HepG2 (cell line): ENCODE measurements around the gene EIF3A.

ENCODE experiments used
- EED ChIP-seq: sonication (generic); formaldehyde crosslinking; IDR thresholded peaks from 2 replicates; pipeline ENCODE4 v1.5.0; 2020; ENCODE audit warnings: mild to moderate bottlenecking, missing genetic modification reagents
- EZH2 ChIP-seq: conservative IDR thresholded peaks from 2 replicates; pipeline ENCODE4 v1.6.1; 2012; ENCODE audit warnings: mild to moderate bottlenecking, low read depth, low read length, moderate library complexity
- NCOA1 ChIP-seq: sonication (generic); formaldehyde crosslinking; IDR thresholded peaks from 2 replicates; pipeline ENCODE4 v1.9.0; 2021; ENCODE audit warnings: missing genetic modification reagents
- NFIC ChIP-seq: IDR thresholded peaks from 2 replicates; pipeline ENCODE4 v1.6.1; 2012; ENCODE audit warnings: mild to moderate bottlenecking, low read length, inconsistent platforms
- POLR2A ChIP-seq, 2 experiments: IDR thresholded peaks; 2 replicates each; pipeline ENCODE4 v1.6.1; 2011; ENCODE audit warnings: low read depth in 2 of 2, low read length in 2 of 2, mild to moderate bottlenecking in 1 of 2, moderate library complexity in 1 of 2; ENCODE audit not compliant: insufficient read depth in 1 of 2
- POLR2AphosphoS5 ChIP-seq: IDR thresholded peaks from 2 replicates; pipeline ENCODE4 v1.6.1; 2012; ENCODE audit warnings: low read depth, low read length
- RFX5 ChIP-seq: IDR thresholded peaks from 2 replicates; pipeline ENCODE4 v1.6.1; 2011; ENCODE audit warnings: low read depth, low read length, improper control_type of control experiment
- TBL1XR1 ChIP-seq: fragments of 150-350 bp; IDR thresholded peaks from 2 replicates; pipeline ENCODE4 v1.6.1; 2014; ENCODE audit warnings: borderline replicate concordance, low read length; ENCODE audit not compliant: partially characterized antibody
- ZBTB1 ChIP-seq: sonication (generic); formaldehyde crosslinking; IDR thresholded peaks from 2 replicates; pipeline ENCODE4 v1.4.0; 2020; ENCODE audit warnings: missing genetic modification reagents, borderline replicate concordance
- ZNF143 ChIP-seq: sonication (generic); formaldehyde crosslinking; IDR thresholded peaks from 2 replicates; pipeline ENCODE4 v1.4.0; 2020; ENCODE audit warnings: missing genetic modification reagents
- ZNF558 ChIP-seq: sonication (generic); formaldehyde crosslinking; IDR thresholded peaks from 2 replicates; pipeline ENCODE4 v1.9.0; 2022; ENCODE audit warnings: mild to moderate bottlenecking, missing genetic modification reagents, borderline replicate concordance
- ZNF713 ChIP-seq: sonication (generic); formaldehyde crosslinking; IDR thresholded peaks from 2 replicates; pipeline ENCODE4 v1.4.0; 2020; ENCODE audit warnings: mild to moderate bottlenecking, missing genetic modification reagents
- TF ChIP-seq, protein P1 (sequence below): sonication (generic); formaldehyde crosslinking; IDR thresholded peaks from 2 replicates; pipeline ENCODE4 v1.5.0; 2020; ENCODE audit warnings: mild to moderate bottlenecking, missing genetic modification reagents, moderate library complexity
- TF ChIP-seq, protein P2 (sequence below), 2 experiments: sonication (generic) in 1 of 2; formaldehyde crosslinking in 1 of 2; IDR thresholded peaks; 2 replicates each; pipeline versions ENCODE4 v1.5.1 to v1.6.1; 2011 to 2020; ENCODE audit warnings: borderline replicate concordance in 1 of 2, low read depth in 1 of 2, low read length in 1 of 2, mild to moderate bottlenecking in 1 of 2, missing genetic modification reagents in 1 of 2, moderate library complexity in 1 of 2

DNA sequence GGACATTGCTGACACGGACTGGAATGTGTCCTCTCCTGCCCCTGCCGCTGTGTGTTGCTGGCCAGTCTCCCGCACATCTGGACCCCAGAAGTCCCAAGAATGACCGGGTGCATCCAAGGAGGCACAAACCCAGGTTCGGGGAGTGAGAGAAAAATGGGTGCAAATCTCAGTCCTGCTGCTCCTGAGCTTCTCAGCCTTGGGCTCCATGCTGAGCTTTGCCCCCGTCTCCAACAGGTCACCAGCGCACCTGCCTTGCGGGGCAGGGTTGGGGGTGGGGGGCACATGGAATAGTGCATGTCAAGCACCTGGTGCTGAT lies 57.1 kb downstream of the EIF3A start:
- TF ChIP-seq NCOA1 (CRISPR knock-in tag) (no peak), ZBTB1 (CRISPR knock-in tag) (no peak), RFX5 (no peak), NFIC (no peak), EZH2 (no peak), ZNF143 (CRISPR knock-in tag) (no peak), ZNF713 (CRISPR knock-in tag) (no peak), ZNF558 (no peak), POLR2A (IDR thresholded peaks at IDR 0.05; ENCODE audit: insufficient read depth in 1 of 2, low read depth in 2 of 2, low read length in 2 of 2) (no peak), TBL1XR1 (no peak), EED (CRISPR knock-in tag) (no peak), POLR2AphosphoS5 (no peak)
- TF ChIP-seq, protein P1, sequence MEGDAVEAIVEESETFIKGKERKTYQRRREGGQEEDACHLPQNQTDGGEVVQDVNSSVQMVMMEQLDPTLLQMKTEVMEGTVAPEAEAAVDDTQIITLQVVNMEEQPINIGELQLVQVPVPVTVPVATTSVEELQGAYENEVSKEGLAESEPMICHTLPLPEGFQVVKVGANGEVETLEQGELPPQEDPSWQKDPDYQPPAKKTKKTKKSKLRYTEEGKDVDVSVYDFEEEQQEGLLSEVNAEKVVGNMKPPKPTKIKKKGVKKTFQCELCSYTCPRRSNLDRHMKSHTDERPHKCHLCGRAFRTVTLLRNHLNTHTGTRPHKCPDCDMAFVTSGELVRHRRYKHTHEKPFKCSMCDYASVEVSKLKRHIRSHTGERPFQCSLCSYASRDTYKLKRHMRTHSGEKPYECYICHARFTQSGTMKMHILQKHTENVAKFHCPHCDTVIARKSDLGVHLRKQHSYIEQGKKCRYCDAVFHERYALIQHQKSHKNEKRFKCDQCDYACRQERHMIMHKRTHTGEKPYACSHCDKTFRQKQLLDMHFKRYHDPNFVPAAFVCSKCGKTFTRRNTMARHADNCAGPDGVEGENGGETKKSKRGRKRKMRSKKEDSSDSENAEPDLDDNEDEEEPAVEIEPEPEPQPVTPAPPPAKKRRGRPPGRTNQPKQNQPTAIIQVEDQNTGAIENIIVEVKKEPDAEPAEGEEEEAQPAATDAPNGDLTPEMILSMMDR (CRISPR knock-in tag), result no peak
- TF ChIP-seq, protein P2, sequence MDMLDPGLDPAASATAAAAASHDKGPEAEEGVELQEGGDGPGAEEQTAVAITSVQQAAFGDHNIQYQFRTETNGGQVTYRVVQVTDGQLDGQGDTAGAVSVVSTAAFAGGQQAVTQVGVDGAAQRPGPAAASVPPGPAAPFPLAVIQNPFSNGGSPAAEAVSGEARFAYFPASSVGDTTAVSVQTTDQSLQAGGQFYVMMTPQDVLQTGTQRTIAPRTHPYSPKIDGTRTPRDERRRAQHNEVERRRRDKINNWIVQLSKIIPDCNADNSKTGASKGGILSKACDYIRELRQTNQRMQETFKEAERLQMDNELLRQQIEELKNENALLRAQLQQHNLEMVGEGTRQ (IDR thresholded peaks at IDR 0.05; ENCODE audit: low read depth, low read length), result no peak
- TF ChIP-seq, protein P2 (CRISPR knock-in tag; IDR thresholded peaks at IDR 0.05; ENCODE audit: borderline replicate concordance), result no peak
